Duodenal mucosa (tissue), 2 donors: ENCODE measurements around the gene ASCL2.

Experiments
- H3K27ac ChIP-seq: one replicate; pipeline ENCODE4 v1.7.0; 2013; ENCODE audit warnings: low read depth, low read length
- H3K27me3 ChIP-seq, 2 donors: one replicate each; pipeline ENCODE4 v1.7.0; 2013; ENCODE audit warnings: low read length in 2 of 2, control low read depth in 1 of 2; ENCODE audit not compliant: insufficient read depth in 2 of 2, control insufficient read depth in 1 of 2
- H3K36me3 ChIP-seq, 2 donors: one replicate each; pipeline ENCODE4 v1.7.0; 2013; ENCODE audit warnings: low read length in 2 of 2, control low read depth in 1 of 2; ENCODE audit not compliant: insufficient read depth in 2 of 2, control insufficient read depth in 1 of 2
- H3K4me1 ChIP-seq, 2 donors: one replicate each; pipeline ENCODE4 v1.7.0; 2013; ENCODE audit warnings: low read length in 2 of 2, control low read depth in 1 of 2; ENCODE audit not compliant: insufficient read depth in 2 of 2, control insufficient read depth in 1 of 2
- H3K4me3 ChIP-seq, 2 donors: one replicate each; pipeline ENCODE4 v1.7.0; 2013; ENCODE audit warnings: low read length in 2 of 2, low read depth in 1 of 2
- H3K9ac ChIP-seq, 2 donors: one replicate each; pipeline ENCODE4 v1.7.0; 2013; ENCODE audit warnings: low read length in 2 of 2, low read depth in 1 of 2
- H3K9me3 ChIP-seq, 2 donors: one replicate each; pipeline ENCODE4 v1.7.0; 2013; ENCODE audit warnings: low read length in 2 of 2, control low read depth in 1 of 2; ENCODE audit not compliant: control insufficient read depth in 1 of 2

ASCL2 gene

DNA sequence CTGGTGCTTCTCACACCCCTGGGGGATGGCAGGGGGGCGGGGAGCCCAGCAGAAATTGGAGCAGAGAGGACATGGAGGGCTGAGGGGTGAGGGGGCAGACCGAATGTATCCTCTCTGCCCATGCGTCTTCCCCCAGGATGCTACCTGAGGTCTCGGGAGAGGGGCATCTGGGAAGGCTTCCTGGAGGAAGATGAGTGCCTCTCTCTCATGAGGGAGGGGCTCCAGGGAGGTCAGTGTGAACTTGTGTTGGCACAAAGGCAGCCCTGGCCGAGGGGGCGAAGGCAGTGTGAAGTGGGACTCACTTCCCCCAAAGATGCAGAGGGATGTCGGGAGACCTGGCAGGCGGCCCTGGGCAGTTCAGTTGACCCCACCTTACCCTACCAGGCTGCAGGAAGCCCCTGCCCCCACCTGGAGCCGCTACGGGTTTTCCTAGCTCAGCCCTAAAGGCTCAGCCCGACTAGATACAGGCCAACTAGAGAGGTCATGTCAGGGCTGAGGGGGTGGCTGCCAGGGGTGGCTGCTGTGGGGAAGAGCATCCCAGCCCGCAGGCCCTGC is 10.4 kb downstream of the ASCL2 start:
- Histone ChIP-seq H3K27me3 (no peaks in the 10 kb centered on the region), H3K9ac (no peak overlapping the region), H3K27ac (no peak overlapping the region)

DNA sequence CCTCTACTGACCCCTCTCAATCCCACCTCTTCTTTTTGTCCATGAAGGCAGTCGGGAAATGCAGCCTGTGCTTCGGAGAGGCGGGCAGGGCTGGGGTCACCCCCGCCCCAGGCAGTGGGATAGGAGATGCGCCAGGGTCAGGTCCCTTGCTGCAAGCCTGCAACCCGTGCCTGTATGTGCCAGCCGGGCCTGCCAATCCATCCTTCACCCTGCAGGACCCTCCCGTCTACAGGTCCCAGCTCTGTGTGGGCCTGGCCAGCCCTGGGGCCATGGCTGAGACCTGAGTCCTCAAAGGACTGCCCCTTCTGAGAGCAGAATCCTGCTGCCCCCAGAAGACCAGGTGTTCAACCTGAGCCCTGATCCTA is 10.9 kb downstream of the ASCL2 start:
- Histone ChIP-seq H3K36me3 (no peaks in the 10 kb centered on the region), H3K9me3 (no peaks in the 10 kb centered on the region), H3K4me3 (no peak overlapping the region), H3K9ac (no peak overlapping the region), H3K4me1 (peaks cover 3 to 5% of the 10 kb centered on the region in 2 donors), H3K27ac (no peak overlapping the region), H3K27me3 (no peaks in the 10 kb centered on the region)

More for the DNA sequence above, 10.4 kb downstream of the ASCL2 start:
- Histone ChIP-seq H3K4me1 (peaks cover 3 to 5% of the 10 kb centered on the region in 2 donors), H3K36me3 (no peaks in the 10 kb centered on the region), H3K4me3 (no peak overlapping the region), H3K9me3 (no peaks in the 10 kb centered on the region)

DNA sequence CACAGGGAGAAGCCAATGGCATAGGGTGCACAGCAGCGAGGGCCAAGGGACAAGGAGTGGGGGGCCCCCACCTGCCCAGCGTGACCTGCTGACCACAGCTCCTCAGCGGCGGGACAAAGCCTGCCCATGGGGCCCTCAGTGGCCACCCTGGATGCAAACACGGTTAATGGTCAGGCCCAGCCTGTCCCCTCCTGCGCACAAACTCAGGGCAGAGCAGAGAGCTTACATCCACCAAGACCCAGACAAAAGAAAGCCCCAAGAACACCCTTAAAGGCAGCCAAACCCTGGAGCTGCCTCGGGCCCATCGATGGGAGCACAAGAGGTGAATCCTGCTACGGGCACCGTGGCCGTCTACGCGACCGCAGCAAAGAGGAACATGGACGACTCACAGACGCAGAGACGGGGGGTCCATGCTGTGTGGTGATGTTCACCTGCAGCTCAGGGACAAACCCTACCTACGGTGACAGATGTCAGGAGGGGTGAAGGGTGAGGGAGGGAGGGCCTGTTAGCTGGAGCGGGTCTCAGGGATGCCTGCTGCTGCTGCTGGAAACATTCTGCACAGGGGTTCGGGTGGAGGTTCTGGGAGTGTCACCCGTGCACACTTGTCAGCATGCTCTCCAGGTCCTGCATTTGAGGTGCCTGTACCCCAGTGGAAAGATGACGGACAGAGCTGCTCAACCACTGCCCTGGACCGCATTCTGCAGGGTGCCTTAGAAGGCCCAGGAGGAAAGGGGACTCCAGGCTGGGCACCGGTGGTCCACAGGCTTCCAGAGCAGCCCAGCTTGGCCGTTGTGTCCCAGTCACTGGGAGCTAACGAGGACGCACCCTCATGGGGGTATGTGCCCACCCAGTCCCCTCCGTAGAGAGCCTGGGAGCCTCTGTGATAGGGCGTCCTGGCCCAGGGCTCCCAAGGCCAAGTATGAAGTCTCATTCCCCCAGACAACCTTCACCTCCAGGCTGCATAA is 11.6 kb downstream of the ASCL2 start:
- no peak overlapping the region for H3K27ac ChIP-seq
- H3K4me3 ChIP-seq = no peak overlapping the region
- no peak overlapping the region for H3K9ac ChIP-seq
- peaks cover 1 to 5% of the 10 kb centered on the region in 2 donors for H3K4me1 ChIP-seq
- H3K36me3 ChIP-seq = no peaks in the 10 kb centered on the region
- no peaks in the 10 kb centered on the region for H3K9me3 ChIP-seq
- no peaks in the 10 kb centered on the region for H3K27me3 ChIP-seq

DNA sequence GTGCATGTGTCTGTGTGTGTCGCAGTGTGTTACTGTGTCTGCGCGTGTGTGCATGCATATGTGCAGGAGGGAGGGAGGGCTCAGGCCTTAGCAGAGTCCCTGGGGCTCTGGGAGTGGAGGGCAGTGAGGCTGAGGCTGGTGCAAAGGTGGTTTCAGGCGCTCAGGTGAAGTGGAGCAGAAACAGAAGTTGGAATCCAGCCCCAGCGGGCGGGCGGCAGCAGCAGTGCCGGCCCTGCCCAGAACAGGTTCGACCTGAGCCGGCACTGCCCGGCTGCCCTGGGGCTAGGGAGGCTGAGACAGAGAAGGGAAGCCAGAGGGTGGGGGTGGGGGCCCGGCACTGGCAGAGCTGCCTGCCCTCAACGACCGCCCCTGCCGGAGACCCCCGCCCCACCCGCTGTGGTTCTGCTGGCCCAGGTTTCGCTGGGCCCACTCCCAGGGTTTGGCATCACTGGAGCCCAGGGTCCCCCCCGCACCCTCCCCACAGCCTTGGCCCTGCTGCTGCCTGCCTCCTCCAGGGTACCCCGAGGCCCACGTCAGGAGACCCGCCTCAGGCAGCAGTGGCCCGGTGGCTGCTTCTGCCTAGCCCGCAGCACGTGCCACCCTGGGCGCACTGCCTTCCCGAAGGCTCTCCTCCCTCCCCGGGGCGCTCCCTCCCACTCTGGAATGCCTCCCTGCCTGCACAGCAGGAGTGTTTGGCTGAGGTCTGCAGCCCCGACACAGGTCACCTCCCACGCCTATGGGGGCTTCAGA is 13.3 kb downstream of the ASCL2 start:
- Histone ChIP-seq H3K9ac (no peak overlapping the region), H3K27ac (no peak overlapping the region)

DNA sequence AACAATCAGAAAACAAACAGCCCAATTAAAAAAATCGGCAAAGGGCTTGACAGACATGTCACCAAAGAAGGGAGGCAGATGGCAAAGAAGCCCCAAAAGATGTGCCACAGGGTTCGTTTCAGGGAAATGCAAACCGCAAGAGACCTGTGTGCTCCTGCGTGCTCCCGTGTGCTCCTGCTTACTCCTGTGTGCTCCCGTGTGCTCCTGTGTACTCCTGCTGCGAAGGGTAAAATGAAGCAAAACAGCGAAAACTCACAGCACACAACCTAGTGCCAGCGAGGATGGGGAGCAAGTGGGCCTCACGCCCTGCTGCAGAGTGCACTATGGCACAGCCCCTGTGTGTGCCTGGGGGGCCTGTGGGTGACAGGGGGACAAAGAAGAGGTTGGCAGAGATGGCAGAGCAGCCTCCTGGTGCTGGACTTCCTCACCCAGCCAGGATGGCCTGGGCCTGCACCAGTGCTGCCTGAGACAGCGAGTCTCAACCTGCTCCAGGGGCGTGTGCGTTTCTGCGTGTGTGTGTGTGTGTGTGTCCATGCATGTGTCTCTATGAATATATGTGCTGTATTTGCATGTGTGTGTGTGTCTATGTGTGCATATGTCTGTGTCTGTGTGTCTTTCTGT is 14.0 kb downstream of the ASCL2 start:
- H3K9me3 ChIP-seq = no peaks in the 10 kb centered on the region
- H3K36me3 ChIP-seq = no peaks in the 10 kb centered on the region
- no peak overlapping the region for H3K27ac ChIP-seq

More for the DNA sequence above, 13.3 kb downstream of the ASCL2 start:
- Histone ChIP-seq H3K36me3 (no peaks in the 10 kb centered on the region), H3K4me1 (peaks cover 0 to 5% of the 10 kb centered on the region in 2 donors), H3K9me3 (no peaks in the 10 kb centered on the region), H3K4me3 (no peak overlapping the region), H3K27me3 (no peaks in the 10 kb centered on the region)

DNA sequence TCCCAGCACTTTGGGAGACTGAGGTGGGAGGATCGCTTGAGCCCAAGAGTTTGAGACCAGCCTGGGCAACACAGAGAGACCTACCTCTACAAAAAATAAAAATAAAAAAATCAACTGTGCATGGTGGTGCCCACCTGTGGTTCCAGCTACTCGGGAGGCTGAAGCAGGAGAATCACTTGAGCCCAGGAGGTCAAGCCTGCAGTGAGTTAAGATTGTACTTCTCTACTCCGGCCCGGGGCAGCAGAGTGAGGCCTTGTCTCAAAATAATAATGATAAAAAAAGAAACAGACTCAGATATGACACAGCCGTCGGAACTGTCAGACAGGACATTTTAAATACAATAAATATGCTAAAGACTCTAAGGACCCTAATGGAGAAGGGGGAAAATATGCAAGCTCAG is 18.4 kb downstream of the ASCL2 start:
- Histone ChIP-seq H3K4me3 (no peak overlapping the region), H3K4me1 (peaks cover 0 to 5% of the 10 kb centered on the region in 2 donors), H3K36me3 (no peaks in the 10 kb centered on the region), H3K9me3 (no peaks in the 10 kb centered on the region), H3K27ac (no peak overlapping the region), H3K9ac (no peak overlapping the region), H3K27me3 (no peaks in the 10 kb centered on the region)

More for the DNA sequence above, 14.0 kb downstream of the ASCL2 start:
- Histone ChIP-seq H3K27me3 (no peaks in the 10 kb centered on the region), H3K4me3 (no peak overlapping the region), H3K9ac (no peak overlapping the region), H3K4me1 (peaks cover 0 to 5% of the 10 kb centered on the region in 2 donors)

DNA sequence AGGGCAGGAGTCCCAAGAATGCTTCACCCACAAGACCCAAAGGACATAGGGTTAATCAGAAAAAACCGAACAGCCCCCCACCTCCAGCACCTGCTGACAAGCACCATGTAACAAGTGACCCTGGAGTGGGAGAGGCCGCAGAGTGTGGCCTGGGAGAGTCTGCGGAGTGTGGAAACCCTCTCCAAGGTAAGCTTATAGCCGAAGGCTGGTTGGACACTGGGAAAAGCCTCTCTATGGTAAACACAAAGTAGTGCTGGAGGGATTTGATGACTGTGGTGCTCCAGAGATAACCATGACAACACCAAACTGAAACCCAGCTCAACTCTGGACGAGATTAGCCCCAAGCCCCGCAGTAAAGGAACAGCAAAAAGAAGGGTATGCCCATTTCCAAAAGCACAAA is 19.2 kb downstream of the ASCL2 start:
- no peaks in the 10 kb centered on the region for H3K27me3 ChIP-seq
- H3K9ac ChIP-seq = no peak overlapping the region
- H3K4me1 ChIP-seq = no peaks in the 10 kb centered on the region
- no peaks in the 10 kb centered on the region for H3K9me3 ChIP-seq
- H3K36me3 ChIP-seq = no peaks in the 10 kb centered on the region
- H3K27ac ChIP-seq = no peak overlapping the region
- no peak overlapping the region for H3K4me3 ChIP-seq

DNA sequence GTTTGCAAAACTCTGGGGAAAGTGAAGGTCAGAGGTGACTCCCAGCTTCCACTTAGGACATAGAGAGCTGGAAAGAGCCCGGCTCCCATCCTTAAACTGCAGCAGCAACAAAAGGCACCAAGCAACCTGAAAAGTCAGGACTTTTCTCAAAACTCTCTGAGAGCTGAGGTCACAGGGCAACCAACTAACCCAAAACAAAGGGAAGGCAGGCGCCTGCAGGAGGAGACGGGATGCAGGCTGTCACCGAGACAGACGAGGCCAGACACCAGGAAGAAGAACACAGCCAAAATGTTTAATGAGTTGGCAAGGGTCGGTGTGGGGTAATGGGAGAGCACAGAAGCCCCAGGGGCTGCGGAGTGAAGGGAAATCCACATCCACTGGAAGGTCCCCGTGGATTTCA is 19.9 kb downstream of the ASCL2 start:
- Histone ChIP-seq H3K9ac (no peak overlapping the region), H3K36me3 (no peaks in the 10 kb centered on the region), H3K27ac (no peak overlapping the region), H3K4me3 (no peak overlapping the region), H3K27me3 (no peaks in the 10 kb centered on the region), H3K9me3 (no peaks in the 10 kb centered on the region), H3K4me1 (no peaks in the 10 kb centered on the region)

DNA sequence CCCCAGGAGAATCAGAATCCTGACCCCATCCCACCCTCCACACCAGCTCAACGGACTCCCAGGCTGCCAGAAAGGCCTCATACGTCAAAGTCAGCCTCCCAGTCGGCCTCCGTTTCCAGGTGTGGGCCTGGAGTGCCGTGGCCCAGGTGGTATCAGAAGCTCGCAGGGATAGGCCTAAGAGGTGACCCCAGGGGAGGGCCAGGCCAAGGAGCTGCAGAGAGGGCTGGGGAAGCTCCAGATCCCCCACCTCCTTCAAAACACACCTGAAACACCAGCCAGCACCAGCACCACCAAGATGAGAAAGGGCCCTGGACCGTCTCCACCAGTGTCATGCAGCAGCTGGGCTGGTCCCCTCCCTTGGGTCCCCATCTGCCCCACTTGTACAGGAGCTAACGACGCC is 20.3 kb downstream of the ASCL2 start:
- Histone ChIP-seq H3K4me3 (no peak overlapping the region), H3K9ac (no peak overlapping the region), H3K36me3 (no peaks in the 10 kb centered on the region), H3K9me3 (no peaks in the 10 kb centered on the region), H3K27ac (no peak overlapping the region), H3K4me1 (no peaks in the 10 kb centered on the region), H3K27me3 (no peaks in the 10 kb centered on the region)
